Heart left ventricle (tissue), 13 donors: ENCODE results near the gene ZNF697.
A peak's percentile ranks its signal among the peaks of the same experiment; 100 is the strongest.

Source experiments
- POLR2A ChIP-seq, 2 donors: fragments of 450-650 bp; IDR thresholded peaks; one replicate each; pipeline ENCODE4 v1.6.1; 2017; ENCODE audit warnings: antibody characterized with exemption in 2 of 2, mild to moderate bottlenecking in 2 of 2, moderate library complexity in 2 of 2
- TF ChIP-seq, protein P1 (sequence below), 12 donors: fragments of 200-600 bp; sonication (generic) in 4 of 12; IDR thresholded peaks; one replicate each; pipeline versions ENCODE4 v1.5.0 to v1.8.0; 2018 to 2022; ENCODE audit warnings: antibody characterized with exemption in 12 of 12, mild to moderate bottlenecking in 5 of 12
- donor health status: ischemic (EF 13 %, LVEDD 7.1; RV severe dilation, severe dysfunction).
- donor health status: DM: no; HTN: yes; CAD: no.
- donor health status: DM: no; HTN: no; CAD: no.
- donor health status: ischemic (EF 25% LVEDD 6.9; RV normal size, moderate dysfunction).
- donor health status: ischemic (EF 25% LVEDD 5.7; RV mildly dilated, moderate dysfunction).
- donor health status: ischemic (EF 35%, LVEDD 5.7; RV mildly dilated, moderate dysfunction).
- donor health status: nonischemic (EF 11% LVEDD 7.7; RV severe dilation, severe dysfunction).
- donor health status: DM: yes; HTN: yes; CAD: no.
- donor health status: PGD.
- donor health status: ischemic (EF 29% LVEDD 5.4; RV normal size, mild dysfunction).
- donor health status: nonischemic (EF 23%, LVEDD 6.1; RV moderate dilation, normal function).

DNA sequence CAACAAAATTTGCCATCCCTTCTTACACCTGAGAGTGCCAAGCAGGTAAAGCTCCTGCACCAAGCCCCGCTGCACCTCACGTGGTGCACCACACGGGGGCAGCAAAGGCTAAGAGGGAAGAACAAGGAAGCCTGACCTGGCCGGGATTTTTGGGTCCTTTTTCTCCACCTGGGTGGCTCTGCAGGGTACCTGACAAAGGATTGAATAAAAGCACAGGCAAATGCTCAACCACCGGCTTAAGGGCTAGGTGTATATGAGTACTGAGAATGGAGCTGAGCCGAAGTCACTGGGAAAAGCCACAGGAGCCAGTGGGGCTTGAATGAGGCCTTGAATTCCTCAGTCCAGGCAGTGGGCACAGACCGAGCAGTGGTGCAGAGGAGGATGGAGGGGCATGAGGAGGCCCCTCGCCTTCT is 36.4 kb downstream of the ZNF697 start:
- TF ChIP-seq, protein P1, sequence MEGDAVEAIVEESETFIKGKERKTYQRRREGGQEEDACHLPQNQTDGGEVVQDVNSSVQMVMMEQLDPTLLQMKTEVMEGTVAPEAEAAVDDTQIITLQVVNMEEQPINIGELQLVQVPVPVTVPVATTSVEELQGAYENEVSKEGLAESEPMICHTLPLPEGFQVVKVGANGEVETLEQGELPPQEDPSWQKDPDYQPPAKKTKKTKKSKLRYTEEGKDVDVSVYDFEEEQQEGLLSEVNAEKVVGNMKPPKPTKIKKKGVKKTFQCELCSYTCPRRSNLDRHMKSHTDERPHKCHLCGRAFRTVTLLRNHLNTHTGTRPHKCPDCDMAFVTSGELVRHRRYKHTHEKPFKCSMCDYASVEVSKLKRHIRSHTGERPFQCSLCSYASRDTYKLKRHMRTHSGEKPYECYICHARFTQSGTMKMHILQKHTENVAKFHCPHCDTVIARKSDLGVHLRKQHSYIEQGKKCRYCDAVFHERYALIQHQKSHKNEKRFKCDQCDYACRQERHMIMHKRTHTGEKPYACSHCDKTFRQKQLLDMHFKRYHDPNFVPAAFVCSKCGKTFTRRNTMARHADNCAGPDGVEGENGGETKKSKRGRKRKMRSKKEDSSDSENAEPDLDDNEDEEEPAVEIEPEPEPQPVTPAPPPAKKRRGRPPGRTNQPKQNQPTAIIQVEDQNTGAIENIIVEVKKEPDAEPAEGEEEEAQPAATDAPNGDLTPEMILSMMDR (IDR thresholded peaks at IDR 0.05): peak; percentile 83 to 94 (median 90)
- TF ChIP-seq POLR2A (IDR thresholded peaks at IDR 0.05): no peak
